T-cell (primary cell): ENCODE data around the gene CA10. TPM values are rescaled to one million over a fixed set of nuclear protein-coding genes. Genes with fewer than 3 reads are reported as not detected.

Experiments used
- ATAC-seq, 4 experiments: fragments of 200-7000 bp in 3 of 4; fragments of 150-1000 bp in 1 of 4; cut with Tn5 transposase; replicated peaks in 1 of 4; 1 replicate in 3 of 4; 2 replicates in 1 of 4; pipeline ENCODE4 v1.10.0; 2021; ENCODE audit warnings: moderate library complexity in 3 of 4, mild to moderate bottlenecking in 2 of 4, moderate number of reproducible peaks in 1 of 4
- CTCF ChIA-PET, 2 donors: fragments of 300-600 bp; sonication (Branson Sonifier 250); formaldehyde crosslinking; loops; one replicate each; lab custom pipeline; 2022; ENCODE audit warnings: antibody characterized with exemption in 2 of 2; lab: Charles Lee
- POLR2A ChIA-PET, 2 donors: fragments of 300-600 bp; sonication (Branson Sonifier 250); formaldehyde crosslinking; loops; one replicate each; lab custom pipeline; 2022; ENCODE audit warnings: antibody characterized with exemption in 2 of 2; lab: Charles Lee
- DNase-seq, 35 experiments: peaks; one replicate each; pipeline versions ENCODE4 v3.0.0 to v3.0.0-alpha.2; 2013 to 2023
- H3K27ac ChIP-seq: one replicate; pipeline ENCODE4 v1.5.1; 2013; ENCODE audit warnings: low read length
- H3K27me3 ChIP-seq, 2 experiments: replicated peaks in 1 of 2; 1 replicate in 1 of 2; 2 replicates in 1 of 2; pipeline versions ENCODE4 v1.6.1 to v1.7.0; 2013; ENCODE audit warnings: low read length in 1 of 2, mixed read lengths in 1 of 2; ENCODE audit not compliant: control insufficient read depth in 2 of 2, insufficient read depth in 2 of 2; ENCODE audit errors: extremely low read depth in 1 of 2
- H3K36me3 ChIP-seq, 2 donors: 1 replicate in 1 of 2; 2 replicates in 1 of 2; pipeline versions ENCODE4 v1.6.1 to v1.7.0; 2013; ENCODE audit warnings: low read length in 1 of 2; ENCODE audit not compliant: control insufficient read depth in 2 of 2, insufficient read depth in 1 of 2; ENCODE audit errors: extremely low read depth in 1 of 2
- H3K4me1 ChIP-seq, 2 experiments: 1 replicate in 1 of 2; 2 replicates in 1 of 2; pipeline versions ENCODE4 v1.6.1 to v1.7.0; 2013; ENCODE audit warnings: low read length in 2 of 2, mixed read lengths in 1 of 2; ENCODE audit not compliant: insufficient read depth in 2 of 2, control insufficient read depth in 1 of 2; ENCODE audit errors: extremely low read depth in 1 of 2
- H3K4me3 ChIP-seq, 2 donors: 1 replicate in 1 of 2; 2 replicates in 1 of 2; pipeline versions ENCODE4 v1.5.1 to v1.7.0; 2013; ENCODE audit warnings: mild to moderate bottlenecking in 2 of 2, low read length in 1 of 2, moderate library complexity in 1 of 2; ENCODE audit not compliant: control insufficient read depth in 1 of 2; ENCODE audit errors: extremely low read depth in 1 of 2
- H3K9me3 ChIP-seq: 2 replicates; pipeline ENCODE4 v1.7.0; 2013
- H3K27ac Mint-ChIP-seq, 2 donors: one replicate each; pipeline ENCODE4 v1.8.0; 2020 to 2021; ENCODE audit warnings: mild to moderate bottlenecking in 2 of 2, mixed read lengths in 2 of 2
- H3K27me3 Mint-ChIP-seq, 2 donors: one replicate each; pipeline ENCODE4 v1.8.0; 2021 to 2022; ENCODE audit warnings: mixed read lengths in 2 of 2
- H3K36me3 Mint-ChIP-seq: one replicate; pipeline ENCODE4 v1.8.0; 2021; ENCODE audit warnings: mixed read lengths
- H3K4me1 Mint-ChIP-seq, 3 donors: one replicate each; pipeline ENCODE4 v1.8.0; 2020 to 2022; ENCODE audit warnings: mixed read lengths in 3 of 3, mild to moderate bottlenecking in 1 of 3
- H3K4me3 Mint-ChIP-seq, 3 donors: one replicate each; pipeline ENCODE4 v1.8.0; 2020 to 2022; ENCODE audit warnings: mild to moderate bottlenecking in 3 of 3, mixed read lengths in 3 of 3, moderate library complexity in 3 of 3
- H3K9me3 Mint-ChIP-seq, 3 donors: one replicate each; pipeline ENCODE4 v1.8.0; 2020 to 2022; ENCODE audit warnings: mixed read lengths in 3 of 3
- WGBS: methylation state at CpG from one replicate; pipeline ENCODE4 v1.1.5; 2013; ENCODE audit warnings: missing lambda C conversion rate; ENCODE audit not compliant: insufficient coverage; 5-methylcytosine and 5-hydroxymethylcytosine counted together
- total RNA-seq, 35 experiments: library from RNA in 6 of 35; stranded (reverse) in 6 of 35; fragments of 120-200 nt in 1 of 35; gene quantifications; one replicate each; pipeline versions ENCODE4 v1.2.1 to v1.2.4 and lab custom pipeline; 2013 to 2026

Gene CA10
- total RNA-seq, 5 donors from 2014 or later (not counting 1 experiment from before 2014, with no cell fraction given), result 0.30 TPM; not detected in 4

GRCh38 chr17:51685287-51685909 is 473.1 kb downstream of the CA10 start:
- peaks cover 16 to 21% of the 10 kb centered on the region in 2 donors for H3K27me3 Mint-ChIP-seq
- no peaks in the 10 kb centered on the region for H3K4me1 Mint-ChIP-seq
- 53% methylated on average over 2 of the region's 2 CpGs for WGBS
- H3K27ac Mint-ChIP-seq, result no peak overlapping the region
- Histone ChIP-seq H3K4me1 (no peaks in the 10 kb centered on the region), H3K4me3 (no peak overlapping the region), H3K9me3 (no peaks in the 10 kb centered on the region), H3K27ac (no peak overlapping the region), H3K27me3 (no peaks in the 10 kb centered on the region), H3K36me3 (no peaks in the 10 kb centered on the region)
- DNase-seq (no peak), ATAC-seq (no peak)
- POLR2A ChIA-PET, result no interaction called here
- CTCF ChIA-PET, result no interaction called here
- H3K36me3 Mint-ChIP-seq, result no peaks in the 10 kb centered on the region
- no peak overlapping the region for H3K4me3 Mint-ChIP-seq
- H3K9me3 Mint-ChIP-seq, result peaks cover 0 to 6% (median 0%) of the 10 kb centered on the region in 3 donors

- WGBS, result no CpG with 5 or more reads among the region's 5 CpGs
- POLR2A ChIA-PET, result no interaction called here
- no peak for DNase-seq
These were observed 474.3 kb downstream of the CA10 start for GRCh38 chr17:51684214-51684613.

GRCh38 chr17:51683291-51683690 is 475.2 kb downstream of the CA10 start:
- ATAC-seq, result no peak
- no peaks in the 10 kb centered on the region for H3K4me1 Mint-ChIP-seq
- 81% methylated on average over 5 of the region's 10 CpGs for WGBS

More at GRCh38 chr17:51684214-51684613, 474.3 kb downstream of the CA10 start:
- Histone ChIP-seq H3K4me1 (no peaks in the 10 kb centered on the region), H3K27ac (no peak overlapping the region), H3K9me3 (no peaks in the 10 kb centered on the region), H3K27me3 (no peaks in the 10 kb centered on the region), H3K36me3 (no peaks in the 10 kb centered on the region), H3K4me3 (no peak overlapping the region)
- H3K36me3 Mint-ChIP-seq, result no peaks in the 10 kb centered on the region
- peaks cover 16 to 21% of the 10 kb centered on the region in 2 donors for H3K27me3 Mint-ChIP-seq
- ATAC-seq, result no peak
- CTCF ChIA-PET, result no interaction called here
- peaks cover 0 to 4% (median 0%) of the 10 kb centered on the region in 3 donors for H3K9me3 Mint-ChIP-seq
- no peak overlapping the region for H3K4me3 Mint-ChIP-seq
- no peak overlapping the region for H3K27ac Mint-ChIP-seq
- no peaks in the 10 kb centered on the region for H3K4me1 Mint-ChIP-seq

GRCh38 chr17:51682115-51682514 is 476.4 kb downstream of the CA10 start:
- H3K4me3 Mint-ChIP-seq, result no peak overlapping the region
- DNase-seq, result no peak

More at GRCh38 chr17:51683291-51683690, 475.2 kb downstream of the CA10 start:
- CTCF ChIA-PET, result no interaction called here
- H3K27me3 Mint-ChIP-seq, result peaks cover 16 to 21% of the 10 kb centered on the region in 2 donors
- no peaks in the 10 kb centered on the region for H3K4me1 ChIP-seq
- no peaks in the 10 kb centered on the region for H3K36me3 Mint-ChIP-seq
- no peaks in the 10 kb centered on the region for H3K9me3 Mint-ChIP-seq
- no peak overlapping the region for H3K4me3 Mint-ChIP-seq
- no peak overlapping the region for H3K4me3 ChIP-seq
- POLR2A ChIA-PET, result no interaction called here
- H3K9me3 ChIP-seq, result no peaks in the 10 kb centered on the region
- H3K36me3 ChIP-seq, result no peaks in the 10 kb centered on the region
- no peaks in the 10 kb centered on the region for H3K27me3 ChIP-seq
- H3K27ac ChIP-seq, result no peak overlapping the region
- H3K27ac Mint-ChIP-seq, result no peak overlapping the region
- no peak for DNase-seq

GRCh38 chr17:51677875-51678274 is 480.6 kb downstream of the CA10 start:
- Histone ChIP-seq H3K4me3 (no peak overlapping the region), H3K27ac (no peak overlapping the region), H3K36me3 (no peaks in the 10 kb centered on the region), H3K9me3 (no peaks in the 10 kb centered on the region), H3K4me1 (no peaks in the 10 kb centered on the region), H3K27me3 (no peaks in the 10 kb centered on the region)
- 88% methylated on average over 1 of the region's 1 CpG for WGBS
- no peak overlapping the region for H3K4me3 Mint-ChIP-seq
- POLR2A ChIA-PET, result no interaction called here
- no peaks in the 10 kb centered on the region for H3K4me1 Mint-ChIP-seq
- H3K27ac Mint-ChIP-seq, result no peak overlapping the region
- H3K27me3 Mint-ChIP-seq, result peaks cover 18 to 20% of the 10 kb centered on the region in 2 donors
- DNase-seq (no peak), ATAC-seq (no peak)
- H3K9me3 Mint-ChIP-seq, result no peaks in the 10 kb centered on the region
- CTCF ChIA-PET, result no interaction called here
- H3K36me3 Mint-ChIP-seq, result no peaks in the 10 kb centered on the region

More at GRCh38 chr17:51682115-51682514, 476.4 kb downstream of the CA10 start:
- H3K36me3 ChIP-seq, result no peaks in the 10 kb centered on the region
- Mint-ChIP-seq H3K4me1 (no peaks in the 10 kb centered on the region), H3K27me3 (peaks cover 16 to 21% of the 10 kb centered on the region in 2 donors), H3K36me3 (no peaks in the 10 kb centered on the region), H3K27ac (no peak overlapping the region), H3K9me3 (no peaks in the 10 kb centered on the region)
- WGBS, result 76% methylated on average over 4 of the region's 5 CpGs
- no peaks in the 10 kb centered on the region for H3K4me1 ChIP-seq
- H3K27ac ChIP-seq, result no peak overlapping the region
- H3K27me3 ChIP-seq, result no peaks in the 10 kb centered on the region
- CTCF ChIA-PET, result no interaction called here
- POLR2A ChIA-PET, result no interaction called here
- H3K4me3 ChIP-seq, result no peak overlapping the region
- ATAC-seq, result no peak
- no peaks in the 10 kb centered on the region for H3K9me3 ChIP-seq

- no peak for ATAC-seq
- CTCF ChIA-PET, result no interaction called here
- no peak overlapping the region for H3K4me3 Mint-ChIP-seq
These were observed 481.6 kb downstream of the CA10 start for GRCh38 chr17:51676691-51677487.

More at GRCh38 chr17:51676691-51677487, 481.6 kb downstream of the CA10 start:
- POLR2A ChIA-PET, result no interaction called here
- DNase-seq, result no peak
- 17% methylated on average over 2 of the region's 5 CpGs for WGBS
- H3K9me3 ChIP-seq, result no peaks in the 10 kb centered on the region
- H3K27me3 ChIP-seq, result no peaks in the 10 kb centered on the region
- H3K27ac ChIP-seq, result no peak overlapping the region
- no peaks in the 10 kb centered on the region for H3K9me3 Mint-ChIP-seq
- H3K27me3 Mint-ChIP-seq, result peaks cover 14 to 17% of the 10 kb centered on the region in 2 donors
- H3K36me3 Mint-ChIP-seq, result no peaks in the 10 kb centered on the region
- no peak overlapping the region for H3K27ac Mint-ChIP-seq
- no peak overlapping the region for H3K4me3 ChIP-seq
- H3K4me1 Mint-ChIP-seq, result no peaks in the 10 kb centered on the region
- no peaks in the 10 kb centered on the region for H3K36me3 ChIP-seq
- H3K4me1 ChIP-seq, result no peaks in the 10 kb centered on the region
